H1 (cell line): ENCODE results near the gene CHTF18.

ENCODE experiments used
- CTCF ChIP-seq, 3 experiments: IDR thresholded peaks; 1 replicate in 2 of 3; 2 replicates in 1 of 3; pipeline versions ENCODE4 v1.5.1 to v1.6.1; 2011; ENCODE audit warnings: low read length in 3 of 3, mild to moderate bottlenecking in 3 of 3, inconsistent platforms in 2 of 3, low read depth in 1 of 3, moderate library complexity in 1 of 3; ENCODE audit not compliant: insufficient read depth in 1 of 3; ENCODE audit errors: control extremely low read depth in 1 of 3
- GABPA ChIP-seq: IDR thresholded peaks from 2 replicates; pipeline ENCODE4 v1.6.1; 2011; ENCODE audit warnings: mild to moderate bottlenecking, low read length, moderate library complexity, borderline replicate concordance; ENCODE audit not compliant: insufficient read depth
- JUND ChIP-seq: IDR thresholded peaks from 2 replicates; pipeline ENCODE4 v1.6.1; 2011; ENCODE audit warnings: mild to moderate bottlenecking, improper control_type of control experiment, low read length
- POLR2A ChIP-seq, 2 experiments: IDR thresholded peaks; 1 replicate in 1 of 2; 2 replicates in 1 of 2; pipeline ENCODE4 v1.6.1; 2011; ENCODE audit warnings: low read depth in 2 of 2, low read length in 2 of 2, mild to moderate bottlenecking in 2 of 2; ENCODE audit errors: control extremely low read depth in 1 of 2
- POLR2AphosphoS5 ChIP-seq: IDR thresholded peaks from 2 replicates; pipeline ENCODE4 v1.6.1; 2011; ENCODE audit warnings: low read depth, low read length
- SIX5 ChIP-seq: IDR thresholded peaks from 2 replicates; pipeline ENCODE4 v1.6.1; 2011; ENCODE audit warnings: mild to moderate bottlenecking, low read depth, low read length
- SP2 ChIP-seq: IDR thresholded peaks from 2 replicates; pipeline ENCODE4 v1.6.1; 2012; ENCODE audit warnings: mild to moderate bottlenecking, low read length, inconsistent platforms

- TF ChIP-seq SP2 (no peak), POLR2A (IDR thresholded peaks at IDR 0.05; ENCODE audit: control extremely low read depth in 1 of 2, low read depth in 2 of 2, low read length in 2 of 2) (no peak), SIX5 (no peak), GABPA (no peak), POLR2AphosphoS5 (no peak), CTCF (IDR thresholded peaks at IDR 0.05; ENCODE audit: control extremely low read depth in 1 of 3, insufficient read depth in 1 of 3, low read depth in 1 of 3, low read length in 3 of 3) (no peak), JUND (no peak)
Observed at GRCh38 chr16:760065-760464, 28.4 kb upstream of the CHTF18 start.
